ENCODE measurements around the gene OR4F15.
"Not testable (repeated sequence)": the region's sequence is repeated elsewhere in the genome, so short reads cannot be mapped to it uniquely, and the experiment has no call there.

- not testable (repeated sequence) for TF ChIP-seq EZH2 (IDR thresholded peaks at IDR 0.05); POLR2AphosphoS5 (IDR thresholded peaks at IDR 0.05; ENCODE audit: borderline replicate concordance, low read depth, low read length); FOXP2 (optimal IDR thresholded peaks at IDR 0.05; ENCODE audit: control extremely low read depth, extremely low read length, insufficient read depth)
These were observed 44.8 kb upstream of the OR4F15 start for GRCh38 chr15:101767083-101767640.

All from SK-N-MC (cell line).